HCEC 1CT (cell line): Measurements from ENCODE around the gene TAS2R14.

Source experiments
- DNase-seq: peaks from one replicate; pipeline ENCODE4 v3.0.0-alpha.2; 2017

Gene TAS2R14

GRCh38 chr12:10904686-10905085 lies 34.4 kb downstream of the TAS2R14 start:
- DNase-seq, result no peak

GRCh38 chr12:10901427-10901826 lies 37.6 kb downstream of the TAS2R14 start:
- DNase-seq, result no peak

- no peak for DNase-seq
Measured at GRCh38 chr12:10900972-10901371, 38.1 kb downstream of the TAS2R14 start.

- no peak for DNase-seq
Measured at GRCh38 chr12:10900530-10900929, 38.5 kb downstream of the TAS2R14 start.

- DNase-seq, result no peak
Measured at GRCh38 chr12:10896854-10897253, 42.2 kb downstream of the TAS2R14 start.

- DNase-seq, result no peak
Measured at GRCh38 chr12:10891937-10892336, 47.1 kb downstream of the TAS2R14 start.

- no peak for DNase-seq
Measured at GRCh38 chr12:10889226-10889625, 49.8 kb downstream of the TAS2R14 start.
